Osteoblast (primary cell): ENCODE data around the gene CFLAR. TPM values are rescaled to one million over a fixed set of nuclear protein-coding genes. Genes with fewer than 3 reads are reported as not detected.

Source experiments
- DNase-seq: peaks from one replicate; pipeline ENCODE4 v3.0.0; 2011; ENCODE audit warnings: low spot score, mixed read lengths; ENCODE audit not compliant: insufficient read length; ENCODE audit errors: missing footprints
- H2AFZ ChIP-seq: 2 replicates; pipeline ENCODE4 v1.6.0; 2011; ENCODE audit warnings: mild to moderate bottlenecking, low read length
- H3K27ac ChIP-seq: 2 replicates; pipeline ENCODE4 v1.5.1; 2011; ENCODE audit warnings: mild to moderate bottlenecking, low read depth, low read length, moderate library complexity
- H3K27me3 ChIP-seq: 2 replicates; pipeline ENCODE4 v1.6.0; 2012; ENCODE audit warnings: mild to moderate bottlenecking, control low read depth, inconsistent platforms, low read length, moderate library complexity; ENCODE audit not compliant: insufficient read depth
- H3K36me3 ChIP-seq: 2 replicates; pipeline ENCODE4 v1.5.1; 2011; ENCODE audit warnings: mild to moderate bottlenecking, low read length, control low read depth, moderate library complexity; ENCODE audit not compliant: insufficient read depth
- H3K4me1 ChIP-seq: 2 replicates; pipeline ENCODE4 v1.5.1; 2011; ENCODE audit warnings: mild to moderate bottlenecking, low read length, control low read depth, moderate library complexity; ENCODE audit not compliant: insufficient read depth
- H3K4me2 ChIP-seq: 2 replicates; pipeline ENCODE4 v1.6.0; 2011; ENCODE audit warnings: mild to moderate bottlenecking, low read length; ENCODE audit not compliant: insufficient read depth
- H3K4me3 ChIP-seq: fragments of 200-600 bp; sonication (generic); 3 replicates; pipeline ENCODE4 v1.5.1; 2012; ENCODE audit warnings: mild to moderate bottlenecking, low read length, inconsistent platforms; ENCODE audit not compliant: insufficient read depth
- H3K79me2 ChIP-seq: 2 replicates; pipeline ENCODE4 v1.6.0; 2012; ENCODE audit warnings: mild to moderate bottlenecking, low read length, control low read depth, inconsistent platforms; ENCODE audit not compliant: insufficient read depth
- H3K9me3 ChIP-seq: 2 replicates; pipeline ENCODE4 v1.5.1; 2011; ENCODE audit warnings: low read depth, low read length, control low read depth
- H4K20me1 ChIP-seq: 2 replicates; pipeline ENCODE4 v1.6.0; 2012; ENCODE audit warnings: mild to moderate bottlenecking, low read length, control low read depth; ENCODE audit not compliant: insufficient read depth
- CTCF ChIP-seq: IDR thresholded peaks from 2 replicates; pipeline ENCODE4 v1.5.1; 2011; ENCODE audit warnings: mild to moderate bottlenecking, low read depth, low read length, moderate library complexity; ENCODE audit errors: extremely low read depth
- total RNA-seq: library from RNA; depleted of rRNA; stranded (reverse); fragments of >200 nt; gene quantifications from 2 replicates; pipeline ENCODE4 v1.2.3, GENCODE V29; 2012

CFLAR gene
- total RNA-seq, 1 donor, result 78.9 TPM

GRCh38 chr2:201196003-201196402, 80.0 kb downstream of the CFLAR start:
- Histone ChIP-seq H3K27ac (no peak overlapping the region), H3K4me2 (no peak overlapping the region), H3K27me3 (no peaks in the 10 kb centered on the region), H2AFZ (no peak overlapping the region), H3K9me3 (no peaks in the 10 kb centered on the region), H3K4me3 (no peak overlapping the region), H3K79me2 (no peaks in the 10 kb centered on the region), H3K36me3 (no peaks in the 10 kb centered on the region), H4K20me1 (no peaks in the 10 kb centered on the region), H3K4me1 (no peaks in the 10 kb centered on the region)
- no peak for DNase-seq
- TF ChIP-seq CTCF, result no peak

GRCh38 chr2:201196803-201197202, 80.8 kb downstream of the CFLAR start:
- no peak overlapping the region for H3K27ac ChIP-seq
- H3K36me3 ChIP-seq, result no peaks in the 10 kb centered on the region
- no peaks in the 10 kb centered on the region for H3K79me2 ChIP-seq
- H4K20me1 ChIP-seq, result no peaks in the 10 kb centered on the region
- H2AFZ ChIP-seq, result no peak overlapping the region
- H3K9me3 ChIP-seq, result no peaks in the 10 kb centered on the region
- no peaks in the 10 kb centered on the region for H3K4me1 ChIP-seq
- no peaks in the 10 kb centered on the region for H3K27me3 ChIP-seq
- TF ChIP-seq CTCF, result no peak
- no peak overlapping the region for H3K4me3 ChIP-seq
- DNase-seq, result no peak
- no peak overlapping the region for H3K4me2 ChIP-seq

GRCh38 chr2:201197781-201198180, 81.8 kb downstream of the CFLAR start:
- DNase-seq, result no peak
- Histone ChIP-seq H3K9me3 (no peaks in the 10 kb centered on the region), H3K4me3 (no peak overlapping the region), H3K36me3 (no peaks in the 10 kb centered on the region), H3K4me1 (no peaks in the 10 kb centered on the region), H4K20me1 (no peaks in the 10 kb centered on the region), H2AFZ (no peak overlapping the region), H3K27me3 (no peaks in the 10 kb centered on the region), H3K27ac (no peak overlapping the region), H3K4me2 (no peak overlapping the region), H3K79me2 (no peaks in the 10 kb centered on the region)
- TF ChIP-seq CTCF, result no peak

- no peaks in the 10 kb centered on the region for H3K27me3 ChIP-seq
- H3K36me3 ChIP-seq, result no peaks in the 10 kb centered on the region
- no peaks in the 10 kb centered on the region for H3K9me3 ChIP-seq
- H3K4me1 ChIP-seq, result peaks cover 7% of the 10 kb centered on the region
- H4K20me1 ChIP-seq, result no peaks in the 10 kb centered on the region
- DNase-seq, result no peak
- no peak overlapping the region for H2AFZ ChIP-seq
- H3K27ac ChIP-seq, result no peak overlapping the region
- no peak overlapping the region for H3K4me3 ChIP-seq
- H3K79me2 ChIP-seq, result no peaks in the 10 kb centered on the region
- no peak for TF ChIP-seq CTCF
- H3K4me2 ChIP-seq, result no peak overlapping the region
Observed at GRCh38 chr2:201199847-201200246, 83.9 kb downstream of the CFLAR start.
